Neural crest cell (in vitro differentiated cells): ENCODE measurements around the gene LDHD. TPM values are rescaled to one million over a fixed set of nuclear protein-coding genes. Genes with fewer than 3 reads are reported as not detected.

ENCODE experiments used
- DNase-seq: peaks from one replicate; pipeline ENCODE4 v3.0.0; 2021; ENCODE audit warnings: low read depth, mixed read lengths, low spot score
- H3K27ac Mint-ChIP-seq: one replicate; pipeline ENCODE4 v1.8.0; 2021; ENCODE audit warnings: mild to moderate bottlenecking, mixed read lengths; ENCODE audit not compliant: unreplicated experiment
- H3K27me3 Mint-ChIP-seq: 2 replicates; pipeline ENCODE4 v1.8.0; 2021; ENCODE audit warnings: low read depth, mild to moderate bottlenecking, mixed read lengths
- H3K36me3 Mint-ChIP-seq: 2 replicates; pipeline ENCODE4 v1.8.0; 2021; ENCODE audit warnings: low read depth, mild to moderate bottlenecking, mixed read lengths
- H3K4me1 Mint-ChIP-seq: 2 replicates; pipeline ENCODE4 v1.8.0; 2021; ENCODE audit warnings: mixed read lengths
- H3K4me3 Mint-ChIP-seq: one replicate; pipeline ENCODE4 v1.8.0; 2021; ENCODE audit warnings: mild to moderate bottlenecking, mixed read lengths
- H3K9me3 Mint-ChIP-seq: 2 replicates; pipeline ENCODE4 v1.8.0; 2021; ENCODE audit warnings: mixed read lengths
- total RNA-seq: library from RNA; stranded (reverse); gene quantifications from 2 replicates; pipeline ENCODE4 v1.2.1, GENCODE V29; 2021
- TF ChIP-seq, protein P1 (sequence below): fragments of 200-600 bp; sonication (generic); conservative IDR thresholded peaks from 2 replicates; pipeline ENCODE4 v1.5.0; 2021; ENCODE audit warnings: antibody characterized with exemption, mild to moderate bottlenecking

LDHD gene
- total RNA-seq, 1 donor from 2014 or later, result 0.56 TPM

DNA sequence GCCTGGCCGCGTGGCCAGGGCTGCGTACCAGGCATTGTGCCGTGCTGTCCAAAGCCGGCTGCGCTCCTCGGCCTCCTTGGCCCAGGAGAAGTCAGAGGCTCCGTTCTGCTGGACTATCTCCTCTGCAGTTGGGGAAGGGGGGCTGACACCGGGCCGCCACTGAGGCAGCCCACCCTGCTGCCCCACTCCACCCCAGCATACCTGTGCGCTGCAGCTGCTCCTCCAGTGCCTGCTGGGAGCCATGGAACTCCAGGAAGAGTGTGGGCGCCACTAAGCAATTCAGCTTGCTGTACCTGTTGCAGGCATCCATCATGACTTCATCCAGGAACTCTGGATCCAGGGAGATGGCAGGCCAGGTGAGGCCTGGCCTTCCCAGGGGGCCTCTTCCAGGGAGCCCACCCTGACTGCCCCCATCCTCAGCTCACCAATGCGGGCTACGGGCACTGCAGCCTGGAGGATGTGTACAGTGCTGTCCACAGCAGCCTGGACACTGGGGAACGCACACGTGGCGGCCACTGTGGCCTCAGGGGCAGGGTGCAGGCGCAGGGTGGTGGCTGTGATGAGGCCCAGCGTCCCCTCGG is 2.9 kb downstream of the LDHD start:
- peaks cover 2% of the 10 kb centered on the region for H3K27me3 Mint-ChIP-seq
- DNase-seq, result no peak
- peak overlapping the region; percentile 57 for H3K27ac Mint-ChIP-seq
- H3K4me3 Mint-ChIP-seq, result no peak overlapping the region
- H3K4me1 Mint-ChIP-seq, result peaks cover 30% of the 10 kb centered on the region
- peaks cover 3% of the 10 kb centered on the region for H3K9me3 Mint-ChIP-seq
- no peaks in the 10 kb centered on the region for H3K36me3 Mint-ChIP-seq
- TF ChIP-seq, protein P1, sequence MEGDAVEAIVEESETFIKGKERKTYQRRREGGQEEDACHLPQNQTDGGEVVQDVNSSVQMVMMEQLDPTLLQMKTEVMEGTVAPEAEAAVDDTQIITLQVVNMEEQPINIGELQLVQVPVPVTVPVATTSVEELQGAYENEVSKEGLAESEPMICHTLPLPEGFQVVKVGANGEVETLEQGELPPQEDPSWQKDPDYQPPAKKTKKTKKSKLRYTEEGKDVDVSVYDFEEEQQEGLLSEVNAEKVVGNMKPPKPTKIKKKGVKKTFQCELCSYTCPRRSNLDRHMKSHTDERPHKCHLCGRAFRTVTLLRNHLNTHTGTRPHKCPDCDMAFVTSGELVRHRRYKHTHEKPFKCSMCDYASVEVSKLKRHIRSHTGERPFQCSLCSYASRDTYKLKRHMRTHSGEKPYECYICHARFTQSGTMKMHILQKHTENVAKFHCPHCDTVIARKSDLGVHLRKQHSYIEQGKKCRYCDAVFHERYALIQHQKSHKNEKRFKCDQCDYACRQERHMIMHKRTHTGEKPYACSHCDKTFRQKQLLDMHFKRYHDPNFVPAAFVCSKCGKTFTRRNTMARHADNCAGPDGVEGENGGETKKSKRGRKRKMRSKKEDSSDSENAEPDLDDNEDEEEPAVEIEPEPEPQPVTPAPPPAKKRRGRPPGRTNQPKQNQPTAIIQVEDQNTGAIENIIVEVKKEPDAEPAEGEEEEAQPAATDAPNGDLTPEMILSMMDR, result no peak

DNA sequence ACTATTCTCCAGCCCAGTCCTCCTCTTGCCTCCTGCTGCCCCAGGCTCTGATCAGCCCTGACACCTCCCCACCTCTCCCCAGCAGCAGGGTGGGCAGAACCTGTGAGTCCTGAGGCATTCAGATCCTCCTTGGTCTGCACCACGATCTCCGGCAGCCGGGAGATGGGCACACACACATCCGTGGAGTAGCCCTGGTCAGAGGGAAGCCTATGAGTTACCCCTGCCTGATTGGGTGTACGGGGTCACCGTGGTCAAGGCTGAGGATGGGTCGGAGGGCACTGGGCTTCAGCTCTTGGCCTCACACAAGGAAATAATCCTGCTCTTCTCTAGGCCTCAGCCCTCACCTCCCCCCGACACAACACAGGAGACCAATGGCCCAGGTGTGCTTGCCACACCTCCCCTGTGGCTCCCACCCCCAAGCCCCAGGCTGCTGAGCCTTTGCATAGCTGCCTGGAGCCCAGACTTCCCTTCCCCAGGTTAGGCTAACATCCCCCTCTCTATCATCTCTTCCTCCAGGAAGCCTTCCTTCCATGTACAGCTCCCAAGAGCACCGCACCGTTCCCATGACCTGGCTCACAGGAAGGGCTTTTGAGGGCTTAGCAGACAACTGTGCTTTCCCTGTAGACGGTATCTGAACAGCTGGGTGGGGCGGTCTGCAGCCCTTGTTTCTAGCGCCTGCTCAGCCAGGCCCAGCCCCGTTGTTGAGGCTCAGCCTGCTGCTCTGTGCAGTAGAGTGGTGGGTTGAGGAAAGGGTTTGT is 3.7 kb downstream of the LDHD start:
- Mint-ChIP-seq H3K9me3 (peaks cover 3% of the 10 kb centered on the region), H3K4me1 (peaks cover 30% of the 10 kb centered on the region), H3K27me3 (peaks cover 2% of the 10 kb centered on the region), H3K27ac (peak overlapping the region; percentile 84), H3K4me3 (peak overlapping the region; percentile 15), H3K36me3 (no peaks in the 10 kb centered on the region)
- DNase-seq, result no peak
- TF ChIP-seq, protein P1, result no peak

DNA sequence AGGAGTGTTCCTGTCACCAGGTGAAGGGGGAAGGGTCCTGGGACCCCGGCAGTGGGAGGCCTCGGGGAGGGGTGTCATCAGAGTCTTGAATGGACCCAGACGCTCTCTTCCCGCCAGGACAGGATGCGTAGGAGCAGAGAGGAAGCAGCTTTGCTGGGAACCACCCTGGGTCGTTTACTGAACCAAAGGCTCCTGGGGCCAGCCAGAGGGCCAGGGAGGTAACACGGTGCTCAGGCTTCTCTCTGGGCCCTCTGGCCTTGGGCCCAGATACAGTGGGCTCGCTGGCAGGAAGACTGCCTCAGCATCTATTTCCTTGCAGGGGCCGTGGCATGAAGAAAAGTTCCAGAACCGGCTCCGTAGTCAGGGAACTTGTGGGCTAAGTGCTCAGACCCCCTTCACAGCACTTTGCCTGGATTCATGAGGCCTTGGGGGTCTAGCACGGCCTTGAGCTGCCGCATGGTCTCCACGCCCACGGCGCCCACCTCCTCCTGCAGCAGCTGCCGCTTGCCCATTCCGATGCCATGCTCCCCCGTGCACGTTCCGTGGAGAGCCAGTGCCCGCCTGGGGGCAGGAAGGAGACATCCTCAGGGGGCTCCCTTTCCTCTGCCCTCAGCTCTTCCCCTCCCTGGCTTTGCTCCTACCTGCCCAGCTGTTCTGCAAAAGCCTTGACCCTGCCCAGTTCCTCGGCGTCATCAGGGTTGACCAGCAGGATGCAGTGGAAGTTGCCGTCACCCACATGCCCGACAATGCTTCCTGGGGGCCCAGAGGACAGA is 4.4 kb downstream of the LDHD start:
- TF ChIP-seq, protein P1, result no peak
- H3K27me3 Mint-ChIP-seq, result peaks cover 2% of the 10 kb centered on the region
- peaks cover 30% of the 10 kb centered on the region for H3K4me1 Mint-ChIP-seq
- H3K36me3 Mint-ChIP-seq, result no peaks in the 10 kb centered on the region
- H3K4me3 Mint-ChIP-seq, result peak overlapping the region; percentile 56
- H3K9me3 Mint-ChIP-seq, result peaks cover 3% of the 10 kb centered on the region
- H3K27ac Mint-ChIP-seq, result peak overlapping the region; percentile 84
- no peak for DNase-seq

DNA sequence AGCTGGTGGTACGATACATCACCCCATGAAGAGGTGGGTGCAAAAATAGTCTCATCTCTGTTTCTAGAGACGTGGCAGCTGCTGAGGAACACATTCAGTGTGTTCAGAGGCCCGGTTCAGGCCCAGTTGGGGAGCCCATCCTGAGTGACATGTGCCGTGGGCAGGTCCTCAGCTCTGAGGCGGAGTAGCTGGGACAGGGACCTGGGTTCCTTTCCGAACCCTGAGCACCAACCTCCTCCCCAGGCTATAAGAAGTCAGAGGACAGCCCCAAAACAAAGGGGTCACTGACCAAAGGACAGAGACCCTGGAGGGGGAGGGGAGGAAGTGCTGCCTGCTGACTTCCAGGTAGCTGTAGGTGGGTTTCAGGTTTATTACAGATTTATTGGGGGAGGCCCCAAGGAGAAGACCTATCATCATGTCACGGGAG is 5.1 kb downstream of the LDHD start:
- no peaks in the 10 kb centered on the region for H3K9me3 Mint-ChIP-seq
- H3K27ac Mint-ChIP-seq, result peak overlapping the region; percentile 35
- H3K36me3 Mint-ChIP-seq, result no peaks in the 10 kb centered on the region
- H3K4me1 Mint-ChIP-seq, result peaks cover 25% of the 10 kb centered on the region
- peaks cover 2% of the 10 kb centered on the region for H3K27me3 Mint-ChIP-seq
- DNase-seq, result no peak
- H3K4me3 Mint-ChIP-seq, result peak overlapping the region; percentile 56
- TF ChIP-seq, protein P1, result no peak

DNA sequence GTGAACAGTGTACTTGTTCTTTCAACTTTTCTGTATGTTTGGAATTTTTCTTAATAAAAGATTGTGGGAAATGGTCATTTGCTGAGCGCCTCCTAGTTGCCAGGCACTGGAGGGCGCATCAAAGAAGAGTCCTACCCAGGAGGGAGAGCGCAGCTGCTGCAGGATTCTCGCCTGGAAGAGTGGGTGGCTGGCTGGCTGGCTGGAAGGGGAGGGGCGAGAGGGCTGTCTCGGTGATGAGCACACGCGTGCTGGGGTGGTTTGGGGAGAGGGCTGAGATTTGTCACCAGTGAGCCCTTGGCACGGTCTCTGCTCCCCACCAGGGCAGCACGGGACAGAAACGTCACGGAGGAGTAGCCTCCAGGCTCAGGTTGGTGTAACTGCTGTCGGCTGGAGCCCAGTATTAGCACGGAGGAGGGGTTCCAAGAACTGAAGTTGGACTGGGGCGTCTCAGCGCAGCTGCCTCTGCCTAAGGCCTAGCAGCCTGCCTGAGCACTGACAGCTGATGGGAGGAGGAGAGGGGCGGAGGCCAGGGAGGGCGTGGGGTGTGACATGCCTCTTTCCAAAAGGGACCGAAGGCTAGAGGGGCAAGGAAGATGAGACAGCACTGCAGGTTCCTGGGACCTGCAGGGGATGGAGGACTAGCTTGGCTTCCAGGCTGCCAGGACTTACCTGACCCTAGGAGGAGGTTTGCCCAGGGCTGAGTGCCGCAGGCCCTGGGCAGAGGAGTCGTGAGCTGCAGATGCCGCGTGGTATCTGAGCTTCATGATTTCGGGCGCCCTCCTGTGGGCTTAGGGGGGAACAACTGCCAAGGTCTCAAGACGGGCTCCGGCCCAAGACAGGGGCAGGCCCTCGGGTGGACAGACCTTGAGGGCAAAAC is 5.7 kb downstream of the LDHD start:
- TF ChIP-seq, protein P1, result peak; percentile 90
- Mint-ChIP-seq H3K4me3 (peak overlapping the region; percentile 56), H3K27ac (peak overlapping the region; percentile 70), H3K27me3 (peaks cover 2% of the 10 kb centered on the region), H3K36me3 (no peaks in the 10 kb centered on the region), H3K4me1 (peaks cover 23% of the 10 kb centered on the region), H3K9me3 (no peaks in the 10 kb centered on the region)
- DNase-seq, result peak; percentile 83
